IPS DF 4.7 (cell line): Measurements from ENCODE around the gene DNMBP.
"Not testable (repeated sequence)": the region's sequence is repeated elsewhere in the genome, so short reads cannot be mapped to it uniquely, and the experiment has no call there.

Experiments
- DNase-seq: peaks from one replicate; pipeline ENCODE4 v3.0.0-alpha.2; 2013; ENCODE audit warnings: low spot score; ENCODE audit errors: extremely low read depth

Gene DNMBP

DNA sequence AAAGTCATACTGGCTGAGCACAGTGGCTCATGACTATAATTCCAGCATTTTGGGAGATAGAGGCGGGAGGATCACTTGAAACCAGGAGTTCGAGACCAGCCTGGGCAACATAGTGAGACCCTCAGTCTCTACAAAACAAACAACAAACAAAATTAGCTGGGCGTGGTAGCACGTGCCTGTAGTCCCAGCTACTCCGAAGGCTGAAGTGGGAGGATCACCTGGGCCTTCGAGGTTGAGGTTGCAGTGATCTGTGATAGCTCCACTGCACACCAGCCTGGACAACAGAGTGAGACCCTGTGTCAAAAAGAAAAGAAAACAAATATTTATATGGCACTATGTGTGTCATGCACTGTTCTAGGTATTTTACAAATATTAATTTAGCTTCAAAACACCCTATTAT lies 94.3 kb downstream of the DNMBP start:
- no peak for DNase-seq

DNA sequence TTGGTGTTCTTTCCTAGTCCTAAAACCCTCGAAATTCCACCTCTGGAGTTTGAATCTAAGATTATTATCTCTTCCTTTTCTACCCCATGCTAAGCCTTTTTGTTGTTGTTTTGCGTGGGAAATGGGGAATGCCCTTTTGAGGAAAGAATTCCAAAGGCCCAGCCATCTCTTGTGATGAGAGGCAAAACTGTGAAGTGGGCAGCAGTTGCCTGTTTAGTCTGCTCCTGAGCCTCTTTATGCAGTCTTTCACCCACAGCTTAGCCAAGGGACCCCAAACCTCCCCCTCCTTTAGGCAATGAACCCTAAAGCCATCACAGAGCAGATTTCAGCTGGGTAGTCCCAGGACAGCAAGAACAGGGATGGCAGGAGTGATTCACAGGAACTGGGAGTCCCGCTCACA lies 95.5 kb downstream of the DNMBP start:
- no peak for DNase-seq

DNA sequence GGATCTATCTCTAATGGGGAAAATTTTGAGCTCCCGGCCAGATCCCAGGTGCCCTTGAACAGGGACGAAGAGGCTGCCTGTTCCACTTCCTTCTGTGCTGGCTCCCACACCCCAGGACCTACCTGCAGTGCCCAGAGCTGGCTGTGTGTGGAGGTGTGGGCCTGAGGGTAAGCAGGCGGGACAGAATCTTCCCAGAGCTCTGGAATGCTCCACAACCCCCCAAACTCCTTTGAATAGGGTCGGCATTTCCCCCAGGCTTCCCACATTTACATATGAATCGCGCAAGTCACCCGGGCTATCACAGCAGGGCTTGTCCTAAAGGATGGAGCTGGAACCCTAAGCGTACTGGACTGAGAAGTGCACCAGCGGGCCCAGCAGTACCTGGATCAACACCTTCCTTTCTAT lies 95.9 kb downstream of the DNMBP start:
- peak; percentile 99 for DNase-seq

DNA sequence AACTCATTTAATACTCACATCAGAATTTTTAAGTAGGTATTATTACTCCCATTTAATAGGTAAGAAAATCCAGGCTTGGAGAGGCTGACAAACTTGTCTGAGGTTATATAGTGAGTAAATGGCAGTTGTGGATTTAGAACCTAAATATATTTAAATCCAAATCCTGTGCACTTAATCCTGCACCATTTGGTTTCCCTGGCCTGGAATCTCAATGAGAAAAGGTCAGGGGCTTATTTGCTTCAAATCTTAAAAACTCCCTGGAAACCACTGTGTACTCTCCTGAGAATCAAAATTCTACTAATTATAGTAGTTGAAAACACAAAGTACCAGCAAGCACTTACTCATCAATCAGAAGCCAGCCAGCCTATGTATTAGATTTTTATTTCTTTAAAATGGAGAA lies 97.7 kb downstream of the DNMBP start:
- DNase-seq: no peak

DNA sequence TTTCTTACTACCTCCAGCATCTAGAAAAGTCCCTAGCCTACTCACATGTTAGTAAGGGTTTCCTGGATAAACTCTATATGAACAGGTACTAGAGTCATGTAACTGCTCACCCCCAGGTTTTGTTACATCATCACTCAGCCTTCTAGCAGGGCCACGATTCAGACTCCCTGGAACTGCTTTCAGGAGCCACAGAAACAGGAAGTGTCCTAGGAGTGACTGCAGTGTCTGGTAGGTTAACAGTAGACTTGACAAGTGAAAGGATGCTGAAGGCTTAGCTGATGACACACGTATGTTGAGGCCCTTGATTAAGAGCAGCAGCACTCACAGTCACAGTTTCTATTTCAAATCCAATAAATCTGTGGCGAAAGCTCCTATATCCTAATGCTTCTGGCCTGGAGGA lies 101.2 kb downstream of the DNMBP start:
- no peak for DNase-seq

DNA sequence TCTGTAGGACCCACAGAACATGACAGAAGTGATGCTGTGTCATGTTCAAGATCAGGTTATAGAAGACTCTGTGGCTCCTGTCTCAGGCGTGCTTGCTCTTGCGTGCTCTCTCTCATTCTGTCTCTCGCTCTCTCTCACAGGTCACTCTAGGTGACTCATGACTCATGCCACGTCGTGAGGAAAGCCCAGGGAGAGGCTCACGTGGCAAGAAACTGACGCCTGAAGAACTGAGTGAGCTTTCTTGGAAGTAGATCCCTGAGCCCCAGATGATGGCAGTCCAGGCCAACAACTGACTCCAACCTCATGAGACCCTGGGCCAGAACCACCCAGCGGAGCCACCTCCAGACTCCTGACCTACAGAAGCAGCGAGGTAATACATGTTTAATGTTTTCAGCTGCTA lies 103.3 kb downstream of the DNMBP start:
- DNase-seq: no peak

DNA sequence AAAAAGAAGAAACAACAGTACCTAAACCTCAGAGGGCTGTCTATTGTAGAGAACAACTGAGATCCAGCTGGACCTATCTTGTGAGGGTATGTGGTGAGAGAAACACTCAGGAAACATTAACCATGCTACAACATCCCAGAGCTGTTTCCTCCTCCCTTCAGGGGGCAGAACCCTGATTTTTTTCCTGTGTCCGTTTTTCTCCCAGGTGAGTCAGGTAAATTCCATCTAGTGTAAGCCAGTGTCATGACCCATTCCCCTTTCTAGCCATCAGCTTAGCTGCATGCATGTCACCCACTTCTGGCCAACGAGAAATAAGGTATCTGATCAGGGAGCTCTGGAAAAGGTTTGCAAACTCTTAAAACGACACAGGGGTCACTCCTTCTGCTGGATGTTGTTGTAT lies 103.8 kb downstream of the DNMBP start:
- no peak for DNase-seq

DNA sequence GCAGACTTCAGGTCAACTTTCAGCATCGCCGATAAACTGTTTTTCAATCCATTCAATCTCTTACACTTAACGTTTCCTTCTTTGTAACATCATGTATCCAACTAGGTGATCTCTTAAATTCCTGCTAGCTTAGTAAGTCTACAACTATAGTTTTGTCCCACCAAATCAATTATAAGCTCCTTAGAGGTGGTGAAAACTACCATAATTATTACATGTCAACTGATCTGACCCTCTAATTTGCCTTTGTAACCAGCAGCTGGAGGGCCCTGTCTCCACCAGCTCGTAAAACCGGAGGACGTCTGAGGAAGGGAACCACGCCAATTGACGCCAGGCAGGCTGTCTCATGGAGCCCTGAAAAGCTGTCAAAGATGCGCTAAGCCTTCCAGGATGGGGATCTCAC lies 113.9 kb downstream of the DNMBP start:
- DNase-seq: no peak

DNA sequence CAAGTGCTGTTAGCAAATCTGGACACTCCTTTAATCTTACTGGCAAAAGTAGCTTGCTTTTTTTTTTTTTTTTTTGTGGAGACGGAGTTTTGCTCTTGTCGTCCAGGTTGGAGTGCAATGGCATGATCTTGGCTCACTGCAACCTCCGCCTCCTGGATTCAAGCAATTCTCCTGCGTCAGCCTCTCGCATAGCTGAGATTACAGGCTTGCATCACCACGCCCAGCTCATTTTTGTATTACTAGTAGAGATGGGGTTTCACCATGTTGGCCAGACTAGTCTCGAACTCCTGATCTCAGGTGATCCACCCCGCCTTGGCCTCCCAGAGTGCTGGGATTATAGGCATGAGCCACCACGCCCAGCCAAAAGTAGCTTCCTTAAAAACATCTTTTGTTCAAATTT lies 114.7 kb downstream of the DNMBP start:
- not testable (repeated sequence) for DNase-seq

DNA sequence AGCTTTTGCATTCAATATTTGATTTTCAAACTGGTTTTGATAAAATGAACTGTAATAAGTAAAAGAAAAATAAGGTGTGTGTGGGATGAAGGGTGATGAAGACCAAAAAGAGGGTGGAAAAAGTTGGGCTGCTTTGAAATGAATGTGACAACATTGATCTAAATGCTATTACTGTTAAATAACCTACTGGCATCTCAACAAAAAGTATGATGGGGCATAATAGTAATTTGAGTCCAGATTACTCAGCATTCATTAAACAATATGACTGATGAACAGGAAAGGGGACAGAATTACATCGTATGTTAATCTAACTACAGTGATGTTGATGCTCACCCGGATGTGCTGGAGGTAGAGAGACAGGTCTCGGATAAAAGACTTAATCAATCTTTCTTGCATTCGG lies 115.1 kb downstream of the DNMBP start:
- DNase-seq: no peak

DNA sequence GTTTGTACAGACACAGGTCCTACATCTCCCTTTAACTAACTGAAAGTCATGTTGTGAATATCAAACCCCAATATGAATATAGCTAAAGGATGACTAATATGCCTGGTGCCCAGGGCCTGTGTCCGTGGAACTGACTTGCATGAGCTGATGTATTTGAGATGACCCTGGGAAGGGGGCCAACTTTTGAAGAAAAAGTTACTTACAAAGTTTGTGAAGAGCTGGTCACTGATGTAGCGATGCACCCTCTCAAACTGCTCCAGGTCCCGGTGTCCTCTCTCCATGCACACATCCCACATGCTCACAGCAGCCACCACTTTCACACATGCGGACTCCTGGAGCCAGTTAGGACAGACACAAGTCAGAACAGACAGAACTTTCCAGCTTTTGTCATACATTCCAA lies 121.1 kb downstream of the DNMBP start:
- no peak for DNase-seq

DNA sequence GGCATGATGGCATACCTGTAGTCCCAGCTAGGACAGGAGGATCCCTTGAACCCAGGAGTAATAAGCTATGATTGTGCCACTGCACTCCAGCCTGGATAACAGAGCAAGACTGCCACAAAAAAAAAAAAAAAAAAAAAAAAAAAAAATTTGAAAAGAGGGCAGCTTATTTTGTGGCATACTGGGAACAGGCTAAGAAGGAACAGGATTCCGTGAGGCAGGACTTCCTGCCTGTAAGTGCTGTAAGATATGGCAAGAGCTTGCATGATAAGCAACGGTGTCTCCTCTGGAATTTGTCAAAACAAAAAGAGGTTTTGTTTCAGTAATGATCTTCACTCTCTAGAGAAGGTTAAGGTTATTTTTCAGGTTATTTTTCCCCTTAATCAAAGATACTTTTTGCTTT lies 126.2 kb downstream of the DNMBP start:
- DNase-seq: no peak

DNA sequence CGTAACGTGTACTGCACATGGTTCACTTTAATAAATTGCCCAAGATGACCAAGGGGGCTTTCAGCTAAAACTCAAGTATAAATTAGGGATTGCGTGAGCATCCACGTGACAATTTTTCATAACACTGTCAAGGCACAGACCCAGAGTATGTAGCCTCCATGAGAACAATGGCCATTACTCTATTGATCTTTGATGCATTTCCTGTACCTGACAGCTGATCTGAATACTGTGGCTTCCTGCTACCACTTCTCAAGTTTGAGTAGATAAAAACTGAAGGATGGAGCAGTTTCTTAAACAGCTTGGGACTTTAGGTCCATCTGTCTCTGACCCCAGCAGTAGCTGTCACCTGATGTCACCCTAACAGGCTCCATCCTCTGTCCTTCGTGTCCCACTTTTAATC lies 128.4 kb downstream of the DNMBP start:
- DNase-seq: no peak

DNA sequence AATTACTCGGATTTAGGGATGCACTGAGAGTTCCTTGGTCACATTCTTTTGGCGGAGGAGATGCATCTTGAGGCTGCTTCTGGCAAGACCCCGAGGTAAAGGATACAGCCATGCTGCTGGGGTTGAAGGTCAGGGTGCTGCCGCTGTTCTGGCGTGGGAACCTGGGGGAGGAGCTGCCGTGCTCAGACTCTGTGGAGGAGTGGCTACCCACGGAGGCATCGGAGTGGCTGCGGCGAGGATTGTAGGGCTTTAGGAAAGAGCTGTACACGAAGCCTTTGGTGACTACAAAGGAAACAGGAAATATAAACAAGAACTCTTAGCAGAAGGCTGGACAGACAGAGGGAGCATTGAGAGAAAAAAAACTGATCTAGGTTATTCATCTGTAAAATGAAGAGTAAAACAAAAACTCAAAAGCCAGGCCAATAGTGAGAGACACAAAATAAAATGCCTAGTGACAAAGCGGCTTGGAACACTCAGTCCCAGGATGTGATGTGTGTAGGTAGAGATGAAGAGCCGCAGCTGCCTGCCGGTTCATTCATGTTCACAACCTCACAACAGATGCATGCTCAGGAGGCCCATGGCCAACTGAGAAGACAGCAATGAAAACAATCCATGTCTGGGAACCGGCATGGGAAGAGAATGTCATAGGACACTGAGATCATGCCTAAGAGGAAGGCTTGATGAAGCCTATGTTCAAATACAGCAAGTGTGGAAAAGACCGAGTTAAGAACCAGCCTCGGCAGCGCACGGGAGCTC lies 129.5 kb downstream of the DNMBP start:
- no peak for DNase-seq

DNA sequence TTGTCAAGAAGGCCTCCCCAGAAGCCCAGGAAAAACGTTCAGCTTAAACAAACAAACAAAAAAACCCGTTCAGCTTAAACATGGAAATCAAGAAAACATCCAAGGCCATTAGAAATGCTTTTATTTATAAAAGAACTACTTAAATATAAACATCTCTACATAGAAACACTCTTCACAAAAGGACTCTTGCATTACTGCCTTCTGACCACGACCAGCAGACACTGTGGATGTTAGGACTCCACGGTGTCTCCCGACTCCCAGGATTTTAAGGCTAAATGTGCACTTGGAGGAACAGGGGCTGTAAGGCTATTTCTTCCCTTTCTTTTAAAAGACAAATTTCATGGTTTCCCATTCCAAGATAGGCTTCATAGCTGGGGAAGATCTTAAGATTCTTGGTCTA lies 134.3 kb downstream of the DNMBP start:
- no peak for DNase-seq

DNA sequence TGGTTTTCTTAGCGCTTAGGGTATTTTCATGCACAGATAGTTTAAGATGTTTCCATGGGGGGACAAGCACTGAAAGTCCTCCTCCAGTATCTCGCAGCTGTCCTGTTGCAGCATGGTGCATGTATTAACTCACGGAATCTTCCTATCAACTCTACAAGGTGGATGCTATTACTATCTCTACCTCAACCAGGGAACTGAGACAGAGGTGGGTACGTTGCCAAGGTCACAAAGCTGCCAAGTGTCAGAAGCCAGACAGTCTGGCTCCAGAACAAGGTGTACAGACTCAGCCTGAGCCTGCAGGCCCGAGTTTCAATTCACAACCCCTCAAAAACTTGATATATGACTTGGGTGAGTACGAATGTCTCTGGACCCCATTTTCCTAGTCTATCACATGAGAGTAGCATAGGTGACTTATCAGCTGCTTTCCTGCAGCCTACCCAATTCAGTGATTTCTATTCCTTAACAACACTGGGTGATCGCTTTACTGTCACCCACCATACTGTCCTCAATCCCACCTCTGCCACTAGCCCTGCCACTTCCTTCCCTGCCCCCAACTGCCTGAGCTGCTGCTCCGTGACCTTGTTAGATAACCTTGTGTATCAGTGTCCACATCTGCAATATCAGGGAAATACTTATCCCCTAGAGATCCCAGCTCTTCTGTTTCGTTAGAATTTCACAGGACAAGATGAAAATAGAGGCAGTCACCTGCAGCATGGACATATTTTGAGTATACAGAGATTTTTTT lies 135.2 kb downstream of the DNMBP start:
- no peak for DNase-seq

DNA sequence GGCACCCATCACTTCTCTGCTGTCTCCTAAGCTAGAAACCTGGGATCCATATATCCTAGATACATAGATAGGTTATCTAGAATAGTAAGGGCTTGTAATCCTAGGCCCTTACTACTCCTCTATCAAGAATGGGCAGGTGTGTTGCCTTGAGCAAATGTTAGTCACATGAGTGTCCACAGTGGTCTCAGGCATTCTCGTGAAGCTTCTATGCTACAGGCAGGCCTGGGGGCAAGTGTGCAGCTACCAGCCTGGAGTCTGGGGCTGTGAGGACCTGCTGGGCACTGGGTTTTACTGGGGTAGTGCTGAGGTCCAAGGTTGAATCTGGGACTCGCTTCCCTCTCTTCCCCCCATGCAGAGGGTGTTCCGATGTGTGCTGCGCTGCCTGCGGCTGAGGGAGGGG lies 135.9 kb downstream of the DNMBP start:
- DNase-seq: no peak

DNA sequence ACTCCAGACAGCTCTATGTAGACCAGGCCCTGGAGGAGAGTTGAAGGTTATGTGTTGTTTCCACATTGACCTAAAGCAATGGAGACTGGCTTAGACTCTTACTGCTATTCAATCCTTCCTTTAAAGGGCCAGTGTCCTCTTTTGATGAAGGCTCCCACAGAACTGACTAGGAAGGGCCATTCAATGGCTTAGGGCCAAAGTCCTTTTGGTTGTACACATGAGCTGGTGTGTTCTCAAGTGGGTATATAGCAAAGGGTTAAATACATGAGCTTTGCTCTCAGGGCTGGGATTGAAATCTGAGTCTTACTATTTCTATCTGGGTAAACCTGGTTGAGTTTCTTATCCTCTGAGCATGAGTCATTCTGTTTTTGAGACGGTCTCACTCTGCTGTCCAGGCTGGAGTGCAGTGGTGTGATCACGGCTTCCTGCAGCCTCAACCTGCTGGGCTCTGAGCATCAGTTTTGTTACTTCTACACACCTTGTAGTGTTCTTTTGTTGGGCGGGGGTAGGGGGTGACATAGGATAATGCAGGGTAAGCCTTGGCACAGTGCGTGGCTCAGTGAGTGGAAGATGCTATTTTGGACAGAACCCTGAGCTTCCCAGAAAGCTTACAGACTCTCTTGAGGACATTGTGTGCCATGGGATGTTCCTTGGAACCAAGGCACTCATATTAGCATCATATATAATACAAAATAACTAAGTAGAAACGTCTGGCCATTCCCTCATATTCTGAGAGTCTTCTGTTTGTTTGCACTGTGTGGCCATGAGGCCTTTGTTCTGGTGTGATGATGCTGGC lies 137.2 kb downstream of the DNMBP start:
- DNase-seq: no peak

DNA sequence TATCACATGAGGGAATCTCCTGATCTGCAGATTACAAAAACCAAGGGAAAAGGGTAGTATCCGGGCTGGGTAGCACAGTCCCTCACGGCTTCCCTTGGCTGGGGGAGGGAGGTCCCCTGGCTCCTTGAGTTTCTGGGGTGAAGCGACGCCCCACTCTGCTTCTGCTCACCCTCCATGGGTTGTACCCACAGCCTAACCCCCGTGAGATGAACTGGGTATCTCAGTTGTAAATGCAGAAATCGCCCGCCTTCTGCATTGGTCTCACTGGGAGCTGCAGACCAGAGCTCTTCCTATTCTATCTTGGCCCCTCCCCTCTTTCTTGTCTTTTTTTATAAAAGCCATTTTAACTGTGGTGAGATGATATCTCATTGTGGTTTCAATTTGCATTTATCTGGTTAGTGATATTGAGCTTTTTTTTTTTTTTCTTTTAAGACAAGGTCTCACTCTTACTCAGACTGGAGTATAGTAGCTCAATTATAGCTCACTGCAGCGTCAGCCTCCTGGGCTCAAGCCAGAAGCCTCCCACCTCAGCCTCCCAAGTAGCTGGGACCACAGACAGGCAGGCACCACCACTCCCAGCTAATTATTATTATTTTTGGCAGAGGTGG lies 139.5 kb downstream of the DNMBP start:
- no peak for DNase-seq

DNA sequence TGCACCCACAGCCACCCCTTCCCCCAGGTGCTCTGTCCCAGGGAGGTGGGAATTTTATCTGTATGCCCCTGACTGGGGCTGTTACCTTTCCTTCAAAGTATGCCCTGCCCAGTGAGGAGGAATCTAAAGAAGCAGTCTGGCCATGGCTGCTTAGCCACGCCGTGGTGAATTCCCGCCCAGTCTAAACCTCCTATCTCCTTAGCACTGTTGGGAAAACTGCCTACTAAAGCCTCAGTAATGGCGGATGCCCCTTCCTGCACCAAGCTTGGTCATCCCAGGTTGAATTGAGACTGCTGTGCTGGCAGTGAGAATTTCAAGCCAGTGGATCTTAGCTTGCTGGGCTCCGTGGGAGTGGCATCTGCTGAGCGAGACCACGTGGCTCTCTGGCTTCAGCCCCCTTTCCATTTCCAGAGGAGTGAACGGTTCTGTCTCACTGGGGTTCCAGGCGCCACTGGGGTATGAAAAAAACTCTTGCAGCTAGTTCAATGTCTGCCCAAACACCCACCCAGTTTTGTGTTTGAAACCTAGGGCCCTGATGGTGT lies 140.1 kb downstream of the DNMBP start:
- DNase-seq: no peak

DNA sequence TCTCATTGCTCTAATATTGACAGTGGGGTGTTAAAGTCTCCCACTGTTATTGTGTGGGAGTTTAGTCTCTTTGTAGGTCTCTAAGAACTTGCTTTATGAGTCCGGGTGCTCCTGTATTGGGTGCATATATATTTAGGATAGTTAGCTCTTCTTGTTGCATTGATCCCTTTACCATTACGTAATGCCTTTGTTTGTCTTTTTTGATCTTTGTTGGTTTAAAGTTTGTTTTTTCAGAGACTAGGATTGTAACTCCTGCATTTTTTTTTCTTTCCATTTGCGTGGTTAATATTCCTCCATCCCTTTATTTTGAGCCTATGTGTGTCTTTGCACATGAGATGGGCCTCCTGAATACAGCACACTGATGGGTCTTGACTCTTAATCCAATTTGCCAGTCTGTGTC lies 142.5 kb downstream of the DNMBP start:
- DNase-seq: not testable (repeated sequence)
